Stimulated activated CD8-positive, alpha-beta memory T cell treated with anti-CD3 and anti-CD28 coated beads, Interleukin-7, amount 100 ng/mL, for 1 hour (primary cell): ENCODE data around the gene ESR1.
"Not testable (repeated sequence)": the region's sequence is repeated elsewhere in the genome, so short reads cannot be mapped to it uniquely, and the experiment has no call there.

Source experiments
- DNase-seq, 2 donors: peaks; one replicate each; pipeline ENCODE4 v3.0.0-alpha.2; 2020; ENCODE audit warnings: low read depth in 2 of 2

Gene ESR1

GRCh38 chr6:151813858-151814257, 6.4 kb downstream of the ESR1 start:
- DNase-seq, result no peak

- no peak for DNase-seq
Measured at GRCh38 chr6:151814614-151815013, 7.1 kb downstream of the ESR1 start.

GRCh38 chr6:151822252-151823111, 15.0 kb downstream of the ESR1 start:
- no peak for DNase-seq

GRCh38 chr6:151826517-151827142, 19.1 kb downstream of the ESR1 start:
- DNase-seq, result no peak

- DNase-seq, result no peak
Measured at GRCh38 chr6:151832710-151833109, 25.2 kb downstream of the ESR1 start.

- DNase-seq, result no peak
Measured at GRCh38 chr6:151835396-151835795, 27.9 kb downstream of the ESR1 start.

- no peak for DNase-seq
Measured at GRCh38 chr6:151837223-151837622, 29.7 kb downstream of the ESR1 start.

GRCh38 chr6:151842816-151843215, 35.3 kb downstream of the ESR1 start:
- DNase-seq, result no peak

GRCh38 chr6:151847064-151847463, 39.6 kb downstream of the ESR1 start:
- no peak for DNase-seq

- no peak for DNase-seq
Measured at GRCh38 chr6:151850479-151851003, 43.1 kb downstream of the ESR1 start.

- DNase-seq, result no peak
Measured at GRCh38 chr6:151858294-151858693, 50.8 kb downstream of the ESR1 start.

- no peak for DNase-seq
Measured at GRCh38 chr6:151862461-151862860, 55.0 kb downstream of the ESR1 start.

- DNase-seq, result not testable (repeated sequence)
Measured at GRCh38 chr6:151867361-151867869, 59.9 kb downstream of the ESR1 start.

GRCh38 chr6:151869345-151869744, 61.9 kb downstream of the ESR1 start:
- no peak for DNase-seq

- no peak for DNase-seq
Measured at GRCh38 chr6:151869787-151870186, 62.3 kb downstream of the ESR1 start.

- DNase-seq, result no peak
Measured at GRCh38 chr6:151870375-151870774, 62.9 kb downstream of the ESR1 start.

- no peak for DNase-seq
Measured at GRCh38 chr6:151875524-151875923, 68.0 kb downstream of the ESR1 start.

- no peak for DNase-seq
Measured at GRCh38 chr6:151876122-151876521, 68.6 kb downstream of the ESR1 start.

GRCh38 chr6:151877458-151877857, 70.0 kb downstream of the ESR1 start:
- no peak for DNase-seq

- no peak for DNase-seq
Measured at GRCh38 chr6:151881231-151881630, 73.7 kb downstream of the ESR1 start.

- DNase-seq, result no peak
Measured at GRCh38 chr6:151882206-151882605, 74.7 kb downstream of the ESR1 start.

GRCh38 chr6:151885234-151885633, 77.8 kb downstream of the ESR1 start:
- no peak for DNase-seq

- DNase-seq, result no peak
Measured at GRCh38 chr6:151891524-151891923, 84.0 kb downstream of the ESR1 start.
